Measurements from ENCODE around the gene SDK1. TPM values are rescaled to one million over a fixed set of nuclear protein-coding genes. Genes with fewer than 3 reads are reported as not detected.

The SDK1 gene
- total and polyA plus RNA-seq, 2 of the 8 experiments (the other 6 are each of a cell fraction or from before 2014, with no cell fraction given) = 3.3 to 7.2 TPM

DNA sequence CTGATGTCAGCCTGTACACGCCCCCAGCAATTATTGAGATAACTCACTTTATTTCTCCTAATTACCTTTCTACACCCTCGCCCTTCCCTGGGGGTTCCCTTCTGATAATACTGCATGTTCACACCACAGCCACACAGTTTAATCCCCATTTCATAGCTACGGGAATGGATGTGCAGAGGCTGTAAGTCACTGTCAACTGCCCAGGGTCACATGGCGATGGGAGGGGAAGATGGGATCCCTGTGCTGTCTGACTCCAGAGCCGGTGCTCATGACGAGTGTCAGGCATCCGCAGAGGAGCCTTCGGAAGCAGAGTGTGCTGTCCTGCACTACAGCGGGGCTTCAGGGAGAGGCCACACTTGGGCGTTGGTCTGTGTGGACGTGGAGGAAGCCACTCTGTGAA, 688.7 kb downstream of the SDK1 start (continued):
- TF ChIP-seq, protein P1, sequence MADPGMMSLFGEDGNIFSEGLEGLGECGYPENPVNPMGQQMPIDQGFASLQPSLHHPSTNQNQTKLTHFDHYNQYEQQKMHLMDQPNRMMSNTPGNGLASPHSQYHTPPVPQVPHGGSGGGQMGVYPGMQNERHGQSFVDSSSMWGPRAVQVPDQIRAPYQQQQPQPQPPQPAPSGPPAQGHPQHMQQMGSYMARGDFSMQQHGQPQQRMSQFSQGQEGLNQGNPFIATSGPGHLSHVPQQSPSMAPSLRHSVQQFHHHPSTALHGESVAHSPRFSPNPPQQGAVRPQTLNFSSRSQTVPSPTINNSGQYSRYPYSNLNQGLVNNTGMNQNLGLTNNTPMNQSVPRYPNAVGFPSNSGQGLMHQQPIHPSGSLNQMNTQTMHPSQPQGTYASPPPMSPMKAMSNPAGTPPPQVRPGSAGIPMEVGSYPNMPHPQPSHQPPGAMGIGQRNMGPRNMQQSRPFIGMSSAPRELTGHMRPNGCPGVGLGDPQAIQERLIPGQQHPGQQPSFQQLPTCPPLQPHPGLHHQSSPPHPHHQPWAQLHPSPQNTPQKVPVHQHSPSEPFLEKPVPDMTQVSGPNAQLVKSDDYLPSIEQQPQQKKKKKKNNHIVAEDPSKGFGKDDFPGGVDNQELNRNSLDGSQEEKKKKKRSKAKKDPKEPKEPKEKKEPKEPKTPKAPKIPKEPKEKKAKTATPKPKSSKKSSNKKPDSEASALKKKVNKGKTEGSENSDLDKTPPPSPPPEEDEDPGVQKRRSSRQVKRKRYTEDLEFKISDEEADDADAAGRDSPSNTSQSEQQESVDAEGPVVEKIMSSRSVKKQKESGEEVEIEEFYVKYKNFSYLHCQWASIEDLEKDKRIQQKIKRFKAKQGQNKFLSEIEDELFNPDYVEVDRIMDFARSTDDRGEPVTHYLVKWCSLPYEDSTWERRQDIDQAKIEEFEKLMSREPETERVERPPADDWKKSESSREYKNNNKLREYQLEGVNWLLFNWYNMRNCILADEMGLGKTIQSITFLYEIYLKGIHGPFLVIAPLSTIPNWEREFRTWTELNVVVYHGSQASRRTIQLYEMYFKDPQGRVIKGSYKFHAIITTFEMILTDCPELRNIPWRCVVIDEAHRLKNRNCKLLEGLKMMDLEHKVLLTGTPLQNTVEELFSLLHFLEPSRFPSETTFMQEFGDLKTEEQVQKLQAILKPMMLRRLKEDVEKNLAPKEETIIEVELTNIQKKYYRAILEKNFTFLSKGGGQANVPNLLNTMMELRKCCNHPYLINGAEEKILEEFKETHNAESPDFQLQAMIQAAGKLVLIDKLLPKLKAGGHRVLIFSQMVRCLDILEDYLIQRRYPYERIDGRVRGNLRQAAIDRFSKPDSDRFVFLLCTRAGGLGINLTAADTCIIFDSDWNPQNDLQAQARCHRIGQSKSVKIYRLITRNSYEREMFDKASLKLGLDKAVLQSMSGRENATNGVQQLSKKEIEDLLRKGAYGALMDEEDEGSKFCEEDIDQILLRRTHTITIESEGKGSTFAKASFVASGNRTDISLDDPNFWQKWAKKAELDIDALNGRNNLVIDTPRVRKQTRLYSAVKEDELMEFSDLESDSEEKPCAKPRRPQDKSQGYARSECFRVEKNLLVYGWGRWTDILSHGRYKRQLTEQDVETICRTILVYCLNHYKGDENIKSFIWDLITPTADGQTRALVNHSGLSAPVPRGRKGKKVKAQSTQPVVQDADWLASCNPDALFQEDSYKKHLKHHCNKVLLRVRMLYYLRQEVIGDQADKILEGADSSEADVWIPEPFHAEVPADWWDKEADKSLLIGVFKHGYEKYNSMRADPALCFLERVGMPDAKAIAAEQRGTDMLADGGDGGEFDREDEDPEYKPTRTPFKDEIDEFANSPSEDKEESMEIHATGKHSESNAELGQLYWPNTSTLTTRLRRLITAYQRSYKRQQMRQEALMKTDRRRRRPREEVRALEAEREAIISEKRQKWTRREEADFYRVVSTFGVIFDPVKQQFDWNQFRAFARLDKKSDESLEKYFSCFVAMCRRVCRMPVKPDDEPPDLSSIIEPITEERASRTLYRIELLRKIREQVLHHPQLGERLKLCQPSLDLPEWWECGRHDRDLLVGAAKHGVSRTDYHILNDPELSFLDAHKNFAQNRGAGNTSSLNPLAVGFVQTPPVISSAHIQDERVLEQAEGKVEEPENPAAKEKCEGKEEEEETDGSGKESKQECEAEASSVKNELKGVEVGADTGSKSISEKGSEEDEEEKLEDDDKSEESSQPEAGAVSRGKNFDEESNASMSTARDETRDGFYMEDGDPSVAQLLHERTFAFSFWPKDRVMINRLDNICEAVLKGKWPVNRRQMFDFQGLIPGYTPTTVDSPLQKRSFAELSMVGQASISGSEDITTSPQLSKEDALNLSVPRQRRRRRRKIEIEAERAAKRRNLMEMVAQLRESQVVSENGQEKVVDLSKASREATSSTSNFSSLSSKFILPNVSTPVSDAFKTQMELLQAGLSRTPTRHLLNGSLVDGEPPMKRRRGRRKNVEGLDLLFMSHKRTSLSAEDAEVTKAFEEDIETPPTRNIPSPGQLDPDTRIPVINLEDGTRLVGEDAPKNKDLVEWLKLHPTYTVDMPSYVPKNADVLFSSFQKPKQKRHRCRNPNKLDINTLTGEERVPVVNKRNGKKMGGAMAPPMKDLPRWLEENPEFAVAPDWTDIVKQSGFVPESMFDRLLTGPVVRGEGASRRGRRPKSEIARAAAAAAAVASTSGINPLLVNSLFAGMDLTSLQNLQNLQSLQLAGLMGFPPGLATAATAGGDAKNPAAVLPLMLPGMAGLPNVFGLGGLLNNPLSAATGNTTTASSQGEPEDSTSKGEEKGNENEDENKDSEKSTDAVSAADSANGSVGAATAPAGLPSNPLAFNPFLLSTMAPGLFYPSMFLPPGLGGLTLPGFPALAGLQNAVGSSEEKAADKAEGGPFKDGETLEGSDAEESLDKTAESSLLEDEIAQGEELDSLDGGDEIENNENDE (IDR thresholded peaks at IDR 0.05; ENCODE audit: insufficient replicate concordance, low read length) = no peak
- TF ChIP-seq SP4 (IDR thresholded peaks at IDR 0.05; ENCODE audit: low read length) = no peak
- no peak for TF ChIP-seq YY1 (IDR thresholded peaks at IDR 0.05; ENCODE audit: low read depth, low read length)
- no peak for TF ChIP-seq EZH2 (IDR thresholded peaks at IDR 0.05; ENCODE audit: low read depth, low read length, severe bottlenecking)
- TF ChIP-seq EP300 (IDR thresholded peaks at IDR 0.05; ENCODE audit: borderline replicate concordance in 1 of 2, low read depth in 2 of 2, low read length in 2 of 2) = no peak
- TF ChIP-seq HDAC6 (IDR thresholded peaks at IDR 0.05; ENCODE audit: low read depth, low read length) = no peak
- TF ChIP-seq POU5F1 (IDR thresholded peaks at IDR 0.05; ENCODE audit: low read depth, low read length) = no peak
- TF ChIP-seq RFX5 (IDR thresholded peaks at IDR 0.05; ENCODE audit: borderline replicate concordance, low read depth, low read length) = no peak
- no peak for TF ChIP-seq GTF2F1 (IDR thresholded peaks at IDR 0.05; ENCODE audit: borderline replicate concordance, low read depth, low read length)
- TF ChIP-seq, protein P2, sequence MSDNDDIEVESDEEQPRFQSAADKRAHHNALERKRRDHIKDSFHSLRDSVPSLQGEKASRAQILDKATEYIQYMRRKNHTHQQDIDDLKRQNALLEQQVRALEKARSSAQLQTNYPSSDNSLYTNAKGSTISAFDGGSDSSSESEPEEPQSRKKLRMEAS (IDR thresholded peaks at IDR 0.05) = no peak
- no peak for TF ChIP-seq POLR2A (IDR thresholded peaks at IDR 0.05; ENCODE audit: control extremely low read depth in 1 of 2, low read depth in 2 of 2, low read length in 2 of 2)
